BE2C (cell line): Measurements from ENCODE around the gene PRKAR1B.

Source experiments
- DNase-seq: peaks from one replicate; pipeline ENCODE4 v3.0.0-alpha.2; 2020
- H3K27me3 ChIP-seq: fragments of 250-450 bp; sonication (Bioruptor Pico); 2 replicates; pipeline ENCODE4 v1.5.1; 2020; ENCODE audit warnings: mild to moderate bottlenecking
- H3K36me3 ChIP-seq: fragments of 250-450 bp; sonication (Bioruptor Pico); 2 replicates; pipeline ENCODE4 v1.5.1; 2020; ENCODE audit warnings: mild to moderate bottlenecking
- H3K4me1 ChIP-seq: fragments of 250-450 bp; sonication (Bioruptor Pico); 2 replicates; pipeline ENCODE4 v1.5.1; 2020
- H3K4me3 ChIP-seq: 2 replicates; pipeline ENCODE4 v1.5.1; 2011; ENCODE audit warnings: low read depth, low read length
- H3K9me3 ChIP-seq: fragments of 250-450 bp; sonication (Bioruptor Pico); 2 replicates; pipeline ENCODE4 v1.5.1; 2020
- TF ChIP-seq, protein P1 (sequence below): IDR thresholded peaks from 2 replicates; pipeline ENCODE4 v1.5.1; 2012; ENCODE audit warnings: mild to moderate bottlenecking, low read depth, low read length

PRKAR1B gene

GRCh38 chr7:728602-729001, 1.5 kb upstream of the PRKAR1B start:
- DNase-seq: no peak
- peaks cover 44% of the 10 kb centered on the region for H3K36me3 ChIP-seq
- TF ChIP-seq, protein P1, sequence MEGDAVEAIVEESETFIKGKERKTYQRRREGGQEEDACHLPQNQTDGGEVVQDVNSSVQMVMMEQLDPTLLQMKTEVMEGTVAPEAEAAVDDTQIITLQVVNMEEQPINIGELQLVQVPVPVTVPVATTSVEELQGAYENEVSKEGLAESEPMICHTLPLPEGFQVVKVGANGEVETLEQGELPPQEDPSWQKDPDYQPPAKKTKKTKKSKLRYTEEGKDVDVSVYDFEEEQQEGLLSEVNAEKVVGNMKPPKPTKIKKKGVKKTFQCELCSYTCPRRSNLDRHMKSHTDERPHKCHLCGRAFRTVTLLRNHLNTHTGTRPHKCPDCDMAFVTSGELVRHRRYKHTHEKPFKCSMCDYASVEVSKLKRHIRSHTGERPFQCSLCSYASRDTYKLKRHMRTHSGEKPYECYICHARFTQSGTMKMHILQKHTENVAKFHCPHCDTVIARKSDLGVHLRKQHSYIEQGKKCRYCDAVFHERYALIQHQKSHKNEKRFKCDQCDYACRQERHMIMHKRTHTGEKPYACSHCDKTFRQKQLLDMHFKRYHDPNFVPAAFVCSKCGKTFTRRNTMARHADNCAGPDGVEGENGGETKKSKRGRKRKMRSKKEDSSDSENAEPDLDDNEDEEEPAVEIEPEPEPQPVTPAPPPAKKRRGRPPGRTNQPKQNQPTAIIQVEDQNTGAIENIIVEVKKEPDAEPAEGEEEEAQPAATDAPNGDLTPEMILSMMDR: no peak
- peaks cover 8% of the 10 kb centered on the region for H3K9me3 ChIP-seq
- H3K4me1 ChIP-seq: no peaks in the 10 kb centered on the region
- H3K27me3 ChIP-seq: no peaks in the 10 kb centered on the region
- H3K4me3 ChIP-seq: peak overlapping the region; percentile 73

- H3K4me1 ChIP-seq: no peaks in the 10 kb centered on the region
- peaks cover 8% of the 10 kb centered on the region for H3K9me3 ChIP-seq
- no peaks in the 10 kb centered on the region for H3K27me3 ChIP-seq
- no peak for DNase-seq
- TF ChIP-seq, protein P1: no peak
- peaks cover 38% of the 10 kb centered on the region for H3K36me3 ChIP-seq
- H3K4me3 ChIP-seq: peak overlapping the region; percentile 73
These were observed 852 bp upstream of the PRKAR1B start for GRCh38 chr7:727806-728460.

DNA sequence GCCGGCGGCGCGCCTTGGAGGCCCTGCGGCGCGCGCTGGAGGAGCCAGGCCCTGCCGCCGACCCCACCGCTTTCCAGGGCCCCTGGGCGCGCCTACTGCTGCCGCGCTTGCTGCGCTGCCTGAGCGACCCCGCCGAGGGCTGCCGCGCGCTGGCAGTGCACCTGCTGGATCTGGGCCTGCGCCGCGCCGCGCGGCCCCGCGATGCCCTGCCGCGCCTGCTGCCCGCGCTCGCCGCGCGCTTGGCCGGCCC, 302 bp downstream of the PRKAR1B start:
- TF ChIP-seq, protein P1: no peak

DNA sequence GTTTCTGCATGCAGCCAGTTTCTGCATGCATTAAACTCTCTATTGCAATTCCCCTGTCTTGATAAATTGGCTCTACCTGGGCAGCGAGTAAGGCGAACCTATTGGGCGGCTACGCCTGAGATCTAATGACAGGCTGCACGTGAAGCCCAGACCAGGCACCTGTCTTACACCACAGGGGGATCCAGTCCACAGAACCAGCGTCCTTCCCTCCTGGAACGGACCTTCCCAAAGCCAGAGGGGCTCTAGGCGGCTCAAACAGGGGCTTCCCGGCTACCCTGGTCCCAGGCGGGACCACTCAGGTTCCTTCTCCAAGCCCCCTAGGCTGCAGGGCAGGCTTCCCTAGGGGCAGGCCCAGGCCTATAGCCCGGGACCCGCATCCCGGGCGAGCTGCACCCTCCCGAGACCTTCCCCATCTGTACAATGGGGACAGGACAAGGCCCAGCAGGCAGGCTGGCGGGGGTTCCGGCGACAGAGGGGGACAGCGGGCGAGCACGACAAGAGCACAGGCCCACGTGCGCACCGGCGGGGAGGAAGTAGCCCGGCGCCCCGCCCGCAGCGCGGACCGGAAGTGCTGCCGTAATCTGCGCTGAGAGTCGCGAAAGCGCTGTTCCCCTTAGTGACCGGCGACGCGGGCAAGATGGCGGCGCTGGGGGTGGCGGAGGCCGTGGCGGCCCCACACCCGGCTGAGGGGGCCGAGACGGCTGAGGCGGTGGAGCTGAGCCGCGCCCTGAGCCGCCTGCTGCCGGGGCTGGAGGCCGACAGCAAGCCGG, 812 bp downstream of the PRKAR1B start, which contains the start of gene DNAAF5:
Gene DNAAF5 (plus strand): TSS at position 616 of the 770 bp plus-strand sequence. CDS start 22 bp downstream, at position 638.
- H3K36me3 ChIP-seq: peaks cover 23% of the 10 kb centered on the region
- peak within 1 kb of the TSS; percentile 73 for H3K4me3 ChIP-seq

More for the DNA sequence above, 302 bp downstream of the PRKAR1B start:
- DNase-seq: peak; percentile 32
- peaks cover 26% of the 10 kb centered on the region for H3K36me3 ChIP-seq
- H3K4me3 ChIP-seq: peak overlapping the region; percentile 73
- H3K9me3 ChIP-seq: peaks cover 8% of the 10 kb centered on the region
- no peaks in the 10 kb centered on the region for H3K4me1 ChIP-seq
- H3K27me3 ChIP-seq: no peaks in the 10 kb centered on the region

GRCh38 chr7:725223-726005, 1.7 kb downstream of the PRKAR1B start:
- peaks cover 15% of the 10 kb centered on the region for H3K36me3 ChIP-seq
- no peak overlapping the region for H3K4me3 ChIP-seq
- DNase-seq: no peak

More for the DNA sequence above, 812 bp downstream of the PRKAR1B start, which contains the start of gene DNAAF5:
- H3K27me3 ChIP-seq: no peaks in the 10 kb centered on the region
- no peaks in the 10 kb centered on the region for H3K4me1 ChIP-seq
- TF ChIP-seq, protein P1: no peak
- peak; percentile 89 for DNase-seq
- H3K9me3 ChIP-seq: peaks cover 8% of the 10 kb centered on the region

More at GRCh38 chr7:725223-726005, 1.7 kb downstream of the PRKAR1B start:
- TF ChIP-seq, protein P1: no peak
- Histone ChIP-seq H3K4me1 (no peaks in the 10 kb centered on the region), H3K9me3 (peaks cover 8% of the 10 kb centered on the region), H3K27me3 (no peaks in the 10 kb centered on the region)
